H1 (cell line): ENCODE results near the gene TIMP4. TPM values are rescaled to one million over a fixed set of nuclear protein-coding genes. Genes with fewer than 3 reads are reported as not detected.

Source experiments
- CTCF ChIA-PET: fragments of 300-600 bp; sonication (Branson Sonifier 250); formaldehyde crosslinking; loops from one replicate; lab custom pipeline; 2021; ENCODE audit not compliant: partially characterized antibody; lab: Charles Lee
- POLR2A ChIA-PET: fragments of 300-600 bp; sonication (Branson Sonifier 250); formaldehyde crosslinking; loops from one replicate; lab custom pipeline; 2021; ENCODE audit warnings: inconsistent platforms; ENCODE audit not compliant: partially characterized antibody; lab: Charles Lee
- DNase-seq, 2 experiments: peaks; one replicate each; pipeline versions ENCODE4 v3.0.0 to v3.0.0-alpha.2; 2010 to 2022; ENCODE audit warnings: low spot score in 2 of 2, low read depth in 1 of 2, mixed read lengths in 1 of 2
- FAIRE-seq: peaks from 2 replicates; lab custom pipeline; 2011; peaks lifted over from hg19 to GRCh38; lab: Jason Lieb, UNC
- H2AFZ ChIP-seq: 2 replicates; pipeline ENCODE4 v1.8.1; 2012; ENCODE audit warnings: low read length, inconsistent platforms
- H2AK5ac ChIP-seq: 2 replicates; pipeline ENCODE4 v1.6.1; 2013; ENCODE audit warnings: low read depth, low read length
- H2BK120ac ChIP-seq: replicated peaks from 2 replicates; pipeline ENCODE3; 2013; ENCODE audit warnings: low read depth, low read length, inconsistent platforms
- H2BK12ac ChIP-seq: 2 replicates; pipeline ENCODE4 v1.6.1; 2013; ENCODE audit warnings: low read depth, low read length
- H2BK15ac ChIP-seq: 2 replicates; pipeline ENCODE4 v1.6.1; 2013; ENCODE audit warnings: low read length
- H2BK20ac ChIP-seq: 2 replicates; pipeline ENCODE4 v1.6.1; 2013; ENCODE audit warnings: low read length
- H2BK5ac ChIP-seq: 2 replicates; pipeline ENCODE4 v1.6.1; 2013; ENCODE audit warnings: low read depth, low read length
- H3K14ac ChIP-seq: 2 replicates; pipeline ENCODE4 v1.6.1; 2013; ENCODE audit warnings: inconsistent platforms; ENCODE audit not compliant: insufficient read length
- H3K18ac ChIP-seq: 2 replicates; pipeline ENCODE4 v1.6.1; 2013; ENCODE audit warnings: low read length; ENCODE audit errors: extremely low read depth
- H3K23ac ChIP-seq: 2 replicates; pipeline ENCODE4 v1.6.1; 2013; ENCODE audit warnings: inconsistent platforms; ENCODE audit not compliant: insufficient read length
- H3K23me2 ChIP-seq: 2 replicates; pipeline ENCODE4 v1.6.1; 2013; ENCODE audit warnings: low read depth, low read length
- H3K27ac ChIP-seq: 2 replicates; pipeline ENCODE4 v1.6.1; 2011; ENCODE audit warnings: low read depth, low read length, inconsistent platforms
- H3K27me3 ChIP-seq, 4 experiments: replicated peaks in 1 of 4; 1 replicate in 1 of 4; 2 replicates in 3 of 4; pipeline versions ENCODE4 v1.6.1 to v1.8.1; 2011 to 2013; ENCODE audit warnings: low read length in 3 of 4, mild to moderate bottlenecking in 3 of 4, inconsistent platforms in 2 of 4, mixed read lengths in 2 of 4, moderate library complexity in 1 of 4; ENCODE audit not compliant: control insufficient read depth in 3 of 4, insufficient read depth in 3 of 4; ENCODE audit errors: extremely low read depth in 1 of 4
- H3K36me3 ChIP-seq, 4 experiments: 2 replicates each; pipeline versions ENCODE4 v1.6.1 to v1.8.1; 2011 to 2013; ENCODE audit warnings: mild to moderate bottlenecking in 4 of 4, low read length in 3 of 4, moderate library complexity in 2 of 4, control low read depth in 1 of 4, inconsistent platforms in 1 of 4; ENCODE audit not compliant: insufficient read depth in 4 of 4, control insufficient read depth in 2 of 4
- H3K4ac ChIP-seq: replicated peaks from 2 replicates; pipeline ENCODE3; 2013; ENCODE audit warnings: low read length, low read depth, mixed read lengths, inconsistent platforms; ENCODE audit not compliant: insufficient read length
- H3K4me1 ChIP-seq, 4 experiments: replicated peaks in 1 of 4; 1 replicate in 1 of 4; 2 replicates in 3 of 4; pipeline versions ENCODE4 v1.6.1 to v1.8.1; 2011 to 2013; ENCODE audit warnings: low read length in 3 of 4, inconsistent platforms in 2 of 4, mixed read lengths in 1 of 4; ENCODE audit not compliant: insufficient read depth in 4 of 4, control insufficient read depth in 3 of 4
- H3K4me2 ChIP-seq, 2 experiments: 2 replicates each; pipeline versions ENCODE4 v1.6.1 to v1.8.1; 2011 to 2013; ENCODE audit warnings: low read depth in 2 of 2, low read length in 2 of 2, control low read depth in 1 of 2, inconsistent platforms in 1 of 2, mild to moderate bottlenecking in 1 of 2; ENCODE audit not compliant: insufficient read depth in 1 of 2
- H3K4me3 ChIP-seq, 4 experiments: fragments of 200-600, 300-600 bp in 1 of 4; sonication (generic), shearing (Covaris generic), sonication (Bioruptor Twin) in 1 of 4; 2 replicates each; pipeline versions ENCODE4 v1.5.1 to v1.8.1; 2011 to 2016; ENCODE audit warnings: low read length in 4 of 4, low read depth in 3 of 4, control low read depth in 2 of 4, inconsistent platforms in 2 of 4, mild to moderate bottlenecking in 2 of 4, mixed read lengths in 1 of 4, moderate library complexity in 1 of 4; ENCODE audit not compliant: insufficient read depth in 2 of 4; ENCODE audit errors: extremely low read depth in 1 of 4
- H3K56ac ChIP-seq: replicated peaks from 2 replicates; pipeline ENCODE3; 2013; ENCODE audit warnings: low read depth, mild to moderate bottlenecking, mixed read lengths, low read length, inconsistent platforms; ENCODE audit not compliant: insufficient read length
- H3K79me1 ChIP-seq: 2 replicates; pipeline ENCODE4 v1.6.1; 2013; ENCODE audit warnings: low read depth, low read length, control low read depth
- H3K79me2 ChIP-seq, 2 experiments: 2 replicates each; pipeline versions ENCODE4 v1.6.1 to v1.8.1; 2012 to 2013; ENCODE audit warnings: low read length in 2 of 2, mild to moderate bottlenecking in 2 of 2, inconsistent platforms in 1 of 2; ENCODE audit not compliant: insufficient read depth in 2 of 2, control insufficient read depth in 1 of 2
- H3K9ac ChIP-seq, 4 experiments: replicated peaks in 1 of 4; 1 replicate in 1 of 4; 2 replicates in 3 of 4; pipeline versions ENCODE4 v1.6.1 to v1.8.1; 2011 to 2013; ENCODE audit warnings: low read depth in 3 of 4, low read length in 3 of 4, control low read depth in 2 of 4, mild to moderate bottlenecking in 2 of 4, moderate library complexity in 2 of 4, inconsistent platforms in 1 of 4; ENCODE audit errors: extremely low read depth in 1 of 4
- H3K9me3 ChIP-seq, 2 experiments: 2 replicates each; pipeline versions ENCODE4 v1.6.1 to v1.8.1; 2012 to 2013; ENCODE audit warnings: mild to moderate bottlenecking in 2 of 2, moderate library complexity in 2 of 2, control low read depth in 1 of 2, inconsistent platforms in 1 of 2, low read depth in 1 of 2, low read length in 1 of 2, mixed read lengths in 1 of 2; ENCODE audit not compliant: insufficient read depth in 2 of 2
- H4K20me1 ChIP-seq, 2 experiments: replicated peaks in 1 of 2; 2 replicates each; pipeline versions ENCODE3 to v1.8.1; 2011 to 2013; ENCODE audit warnings: inconsistent platforms in 2 of 2, low read length in 2 of 2, mild to moderate bottlenecking in 1 of 2; ENCODE audit not compliant: insufficient read depth in 2 of 2, control insufficient read depth in 1 of 2
- H4K5ac ChIP-seq: 2 replicates; pipeline ENCODE4 v1.6.1; 2013; ENCODE audit warnings: low read length, low read depth, mixed read lengths, inconsistent platforms; ENCODE audit not compliant: insufficient read length
- H4K8ac ChIP-seq: 2 replicates; pipeline ENCODE4 v1.8.0; 2013; ENCODE audit warnings: mild to moderate bottlenecking, moderate library complexity, low read length, inconsistent platforms; ENCODE audit not compliant: insufficient read depth; ENCODE audit errors: extremely low read depth
- H4K91ac ChIP-seq: replicated peaks from 2 replicates; pipeline ENCODE3; 2013; ENCODE audit warnings: low read length, mixed read lengths, inconsistent platforms; ENCODE audit not compliant: insufficient read length
- ASH2L ChIP-seq: fragments of 200-600, 300-600 bp; sonication (generic); IDR thresholded peaks from one replicate; pipeline ENCODE4 v1.7.1; 2017; ENCODE audit warnings: low read length
- CEBPB ChIP-seq: IDR thresholded peaks from 2 replicates; pipeline ENCODE4 v1.6.1; 2012; ENCODE audit warnings: low read depth, low read length
- CHD1 ChIP-seq: IDR thresholded peaks from 2 replicates; pipeline ENCODE4 v1.6.1; 2012; ENCODE audit warnings: low read depth, low read length, improper control_type of control experiment
- CTBP2 ChIP-seq: IDR thresholded peaks from 2 replicates; pipeline ENCODE4 v1.7.0; 2011; ENCODE audit warnings: borderline replicate concordance, mild to moderate bottlenecking, moderate library complexity, mixed read lengths, low read length; ENCODE audit not compliant: insufficient read depth, insufficient read length
- JUN ChIP-seq: IDR thresholded peaks from 2 replicates; pipeline ENCODE4 v1.6.1; 2011; ENCODE audit warnings: low read depth, mild to moderate bottlenecking, improper control_type of control experiment, low read length
- NANOG ChIP-seq: IDR thresholded peaks from 2 replicates; pipeline ENCODE4 v1.6.1; 2011; ENCODE audit warnings: low read length, low read depth, mild to moderate bottlenecking, inconsistent platforms; ENCODE audit not compliant: insufficient read depth, poor library complexity, severe bottlenecking
- SIN3A ChIP-seq, 2 experiments: IDR thresholded peaks in 1 of 2; conservative IDR thresholded peaks in 1 of 2; 2 replicates each; pipeline ENCODE4 v1.6.1; 2011 to 2012; ENCODE audit warnings: low read length in 2 of 2, improper control_type of control experiment in 1 of 2, low read depth in 1 of 2, mild to moderate bottlenecking in 1 of 2
- SP2 ChIP-seq: IDR thresholded peaks from 2 replicates; pipeline ENCODE4 v1.6.1; 2012; ENCODE audit warnings: mild to moderate bottlenecking, low read length, inconsistent platforms
- SRF ChIP-seq: IDR thresholded peaks from 2 replicates; pipeline ENCODE4 v1.6.1; 2011; ENCODE audit warnings: mild to moderate bottlenecking, low read depth, low read length, moderate library complexity
- TBP ChIP-seq: IDR thresholded peaks from 2 replicates; pipeline ENCODE4 v1.6.1; 2011; ENCODE audit warnings: low read depth, low read length, improper control_type of control experiment
- TEAD4 ChIP-seq: IDR thresholded peaks from 2 replicates; pipeline ENCODE4 v1.6.1; 2012; ENCODE audit warnings: low read depth, low read length, inconsistent platforms, mixed read lengths
- WGBS, 2 experiments: shearing (Covaris generic) in 1 of 2; methylation state at CpG; one replicate each; pipeline versions ENCODE4 v1.1.6 to v1.1.7; 2013 to 2015; ENCODE audit warnings: low lambda C conversion rate in 2 of 2, mixed read lengths in 2 of 2, inconsistent platforms in 1 of 2, low coverage in 1 of 2, missing lambda C conversion rate in 1 of 2; ENCODE audit not compliant: insufficient replicate concordance in 2 of 2, insufficient coverage in 1 of 2, insufficient read length in 1 of 2; ENCODE audit errors: extremely low coverage in 1 of 2, missing lambda C conversion rate in 1 of 2; 5-methylcytosine and 5-hydroxymethylcytosine counted together
- polyA plus RNA-seq, 7 experiments: library from polyadenylated mRNA; depleted of rRNA in 3 of 7; stranded (reverse) in 5 of 7; unstranded in 2 of 7; fragments of >200 nt in 5 of 7; fragments of 200-250 nt in 2 of 7; gene quantifications; 1 replicate in 5 of 7; 2 replicates in 1 of 7; 4 replicates in 1 of 7; pipeline versions ENCODE4 v1.2.1 to v1.2.3, GENCODE V29; 2011 to 2013; ENCODE audit warnings: missing spikeins in 2 of 7, mixed read lengths in 2 of 7
- total RNA-seq: library from RNA; stranded (reverse); fragmentation: NEBNext Ultra II Directional; extraction: Animal tissue kit (Norgen Biotek cat#: 25700); gene quantifications from 2 replicates; pipeline ENCODE4 v1.2.1, GENCODE V29; 2021
- TF ChIP-seq, protein P1 (sequence below): IDR thresholded peaks from 2 replicates; pipeline ENCODE4 v1.6.1; 2012; ENCODE audit warnings: low read length, inconsistent platforms

TIMP4 gene
- total and polyA plus RNA-seq, 2 of the 8 experiments (the other 6 are each of a cell fraction or from before 2014, with no cell fraction given): 5.1 to 8.7 TPM

DNA sequence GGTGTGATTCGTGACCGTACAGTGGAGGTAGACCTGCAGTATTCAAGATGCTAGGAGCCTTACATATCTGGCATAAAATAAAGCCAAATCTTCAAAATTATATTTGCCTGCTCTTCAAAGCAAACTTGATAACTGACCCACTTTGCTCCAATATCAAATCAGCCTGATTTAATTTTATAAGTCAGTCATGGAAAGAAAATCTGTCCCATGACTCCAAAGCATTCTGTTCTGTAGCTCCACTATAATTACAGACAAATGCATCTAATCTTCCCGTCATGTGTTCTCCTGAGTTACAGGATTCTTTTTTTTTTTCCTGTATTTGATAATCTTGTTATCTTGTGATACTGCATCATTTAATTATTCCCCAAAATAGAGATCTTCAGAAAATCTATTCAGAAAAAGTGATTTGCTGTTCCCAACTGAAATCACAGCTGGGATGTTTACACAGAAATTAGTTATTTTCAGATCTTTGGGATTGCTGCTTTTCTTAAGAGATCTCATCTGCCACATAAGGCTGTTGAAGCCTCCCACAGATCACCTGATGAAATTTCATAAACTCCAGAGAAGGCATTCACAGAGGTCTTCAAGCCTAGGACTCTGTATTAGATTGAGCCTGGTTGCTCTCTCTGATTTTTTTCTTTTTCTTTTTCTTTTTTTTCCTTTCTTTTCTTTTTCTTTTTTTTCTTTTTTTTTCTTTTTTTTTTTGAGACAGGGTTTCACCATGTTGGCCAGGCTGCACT lies 27.2 kb downstream of the TIMP4 start:
- FAIRE-seq (no peak), DNase-seq (no peak)
- no peak overlapping the region for H3K4me3 ChIP-seq
- H3K18ac ChIP-seq: no peak overlapping the region
- H3K9ac ChIP-seq: no peak overlapping the region
- H4K5ac ChIP-seq: no peak overlapping the region
- H2AK5ac ChIP-seq: no peak overlapping the region
- no peak overlapping the region for H2AFZ ChIP-seq
- no peaks in the 10 kb centered on the region; the same call in 1 of the 2 replicates for H3K79me1 ChIP-seq
- H2BK12ac ChIP-seq: no peak overlapping the region
- no peak overlapping the region for H3K4me2 ChIP-seq
- H3K27me3 ChIP-seq: no peaks in the 10 kb centered on the region
- H3K79me2 ChIP-seq: no peaks in the 10 kb centered on the region
- no peaks in the 10 kb centered on the region for H3K23me2 ChIP-seq
- no peaks in the 10 kb centered on the region for H3K9me3 ChIP-seq
- no peak overlapping the region for H2BK120ac ChIP-seq
- no peak overlapping the region for H3K27ac ChIP-seq
- no peak overlapping the region for H3K23ac ChIP-seq
- H2BK20ac ChIP-seq: no peak overlapping the region
- no peak overlapping the region for H3K56ac ChIP-seq
- no peaks in the 10 kb centered on the region for H4K20me1 ChIP-seq
- H3K4ac ChIP-seq: no peak overlapping the region
- no peaks in the 10 kb centered on the region for H3K36me3 ChIP-seq
- H4K8ac ChIP-seq: no peak overlapping the region
- no peak overlapping the region for H3K14ac ChIP-seq
- no peak overlapping the region for H2BK5ac ChIP-seq
- WGBS, 2 experiments: 88% methylated on average over 3 of the region's 3 CpGs; no CpG with 5 or more reads in 1 of the 2 experiments
- ChIA-PET POLR2A (no interaction called here), CTCF (interaction anchor here (0.7 to 37.6 kb wide), 3 partner anchors 20 to 304 kb away, joined by 3 to 651 read pairs (median 5); no protein-coding TSS in a partner anchor)
- H2BK15ac ChIP-seq: no peak overlapping the region
- H3K4me1 ChIP-seq: no peaks in the 10 kb centered on the region
- no peak overlapping the region for H4K91ac ChIP-seq
- TF ChIP-seq NANOG: no peak
- TF ChIP-seq SRF: no peak
- TF ChIP-seq SP2: no peak
- TF ChIP-seq JUN: no peak
- no peak for TF ChIP-seq CTBP2
- TF ChIP-seq ASH2L: no peak
- no peak for TF ChIP-seq TBP
- no peak for TF ChIP-seq CEBPB
- no peak for TF ChIP-seq SIN3A (conservative IDR thresholded peaks at IDR 0.05 in 1 of 2, IDR thresholded peaks at IDR 0.05 in 1 of 2; ENCODE audit: low read depth in 1 of 2, low read length in 2 of 2)
- TF ChIP-seq, protein P1, sequence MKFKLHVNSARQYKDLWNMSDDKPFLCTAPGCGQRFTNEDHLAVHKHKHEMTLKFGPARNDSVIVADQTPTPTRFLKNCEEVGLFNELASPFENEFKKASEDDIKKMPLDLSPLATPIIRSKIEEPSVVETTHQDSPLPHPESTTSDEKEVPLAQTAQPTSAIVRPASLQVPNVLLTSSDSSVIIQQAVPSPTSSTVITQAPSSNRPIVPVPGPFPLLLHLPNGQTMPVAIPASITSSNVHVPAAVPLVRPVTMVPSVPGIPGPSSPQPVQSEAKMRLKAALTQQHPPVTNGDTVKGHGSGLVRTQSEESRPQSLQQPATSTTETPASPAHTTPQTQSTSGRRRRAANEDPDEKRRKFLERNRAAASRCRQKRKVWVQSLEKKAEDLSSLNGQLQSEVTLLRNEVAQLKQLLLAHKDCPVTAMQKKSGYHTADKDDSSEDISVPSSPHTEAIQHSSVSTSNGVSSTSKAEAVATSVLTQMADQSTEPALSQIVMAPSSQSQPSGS: no peak
- TF ChIP-seq TEAD4: no peak
- TF ChIP-seq CHD1: no peak
